ENCODE data around the gene CALD1. TPM values are rescaled to one million over a fixed set of nuclear protein-coding genes. Genes with fewer than 3 reads are reported as not detected.

The CALD1 gene
- total and polyA plus RNA-seq, 2 experiments from 2014 or later: 132 to 842 TPM

GRCh38 chr7:134857958-134858357, 78.5 kb downstream of the CALD1 start:
- Mint-ChIP-seq H3K36me3 (ENCODE audit: low read depth) (no peaks in the 10 kb centered on the region), H3K4me1 (peaks cover 23% of the 10 kb centered on the region), H3K27me3 (ENCODE audit: insufficient read depth, low read depth, poor library complexity) (no peaks in the 10 kb centered on the region), H3K4me3 (no peak overlapping the region), H3K9me3 (no peaks in the 10 kb centered on the region), H3K27ac (no peak overlapping the region)
- DNase-seq (ENCODE audit: low spot score) (no peak), ATAC-seq (no peak)
- no peak overlapping the region for H2AFZ ChIP-seq
- H4K20me1 ChIP-seq (replicated peaks; ENCODE audit: insufficient read depth): peaks cover 9% of the 10 kb centered on the region; the same call in 1 of the 2 replicates
- no peak for TF ChIP-seq ZNF331 (CRISPR knock-in tag; IDR thresholded peaks at IDR 0.05; ENCODE audit: low read depth)
- TF ChIP-seq NANOG (IDR thresholded peaks at IDR 0.05; ENCODE audit: borderline replicate concordance): no peak
- TF ChIP-seq CREB1 (CRISPR knock-in tag; IDR thresholded peaks at IDR 0.05; ENCODE audit: low read depth): no peak
- TF ChIP-seq JUNB (IDR thresholded peaks at IDR 0.05; ENCODE audit: unreplicated experiment): no peak
- no peak for TF ChIP-seq ZNF462 (CRISPR knock-in tag; IDR thresholded peaks at IDR 0.05)
- TF ChIP-seq EZH2phosphoT487 (IDR thresholded peaks at IDR 0.05; ENCODE audit: unreplicated experiment): no peak
- no peak for TF ChIP-seq POLR2AphosphoS5 (IDR thresholded peaks at IDR 0.05; ENCODE audit: low read depth)
- no peaks in the 10 kb centered on the region for H3K27me3 ChIP-seq (ENCODE audit: insufficient read depth)
- H3F3A ChIP-seq (replicated peaks; ENCODE audit: low read depth): no peaks in the 10 kb centered on the region
- peaks cover 27% of the 10 kb centered on the region for H3K4me1 ChIP-seq (ENCODE audit: insufficient read depth)
- peaks cover 48% of the 10 kb centered on the region for H3K79me2 ChIP-seq (replicated peaks; ENCODE audit: insufficient read depth)
- H3K4me3 ChIP-seq: no peak overlapping the region
- no peak overlapping the region for H3K4me2 ChIP-seq
- H3K27ac ChIP-seq (ENCODE audit: low read depth): no peak overlapping the region
- H3K36me3 ChIP-seq (ENCODE audit: insufficient read depth): no peaks in the 10 kb centered on the region
- H3K9me2 ChIP-seq (ENCODE audit: insufficient read depth): no peaks in the 10 kb centered on the region

- Histone ChIP-seq H3K4me2 (no peak overlapping the region), H3K9me2 (ENCODE audit: insufficient read depth) (no peaks in the 10 kb centered on the region), H3K27ac (ENCODE audit: low read depth) (no peak overlapping the region), H2AFZ (no peak overlapping the region), H3K4me1 (ENCODE audit: insufficient read depth) (peaks cover 26% of the 10 kb centered on the region), H3K4me3 (no peak overlapping the region), H4K20me1 (replicated peaks; ENCODE audit: insufficient read depth) (0 out of 2 replicates have a peak, but pooled peaks cover 9% of the 10 kb centered on the region), H3K79me2 (replicated peaks; ENCODE audit: insufficient read depth) (peaks cover 37% of the 10 kb centered on the region), H3K36me3 (ENCODE audit: insufficient read depth) (no peaks in the 10 kb centered on the region), H3F3A (replicated peaks; ENCODE audit: low read depth) (no peaks in the 10 kb centered on the region), H3K27me3 (ENCODE audit: insufficient read depth) (no peaks in the 10 kb centered on the region)
- Mint-ChIP-seq H3K27ac (no peak overlapping the region), H3K9me3 (no peaks in the 10 kb centered on the region), H3K4me1 (peaks cover 26% of the 10 kb centered on the region), H3K4me3 (no peak overlapping the region), H3K36me3 (ENCODE audit: low read depth) (no peaks in the 10 kb centered on the region), H3K27me3 (ENCODE audit: insufficient read depth, low read depth, poor library complexity) (no peaks in the 10 kb centered on the region)
- ATAC-seq (no peak), DNase-seq (ENCODE audit: low spot score) (no peak)
- TF ChIP-seq ZNF114 (CRISPR knock-in tag; IDR thresholded peaks at IDR 0.05) (no peak), NANOG (IDR thresholded peaks at IDR 0.05; ENCODE audit: borderline replicate concordance) (no peak), EZH2phosphoT487 (IDR thresholded peaks at IDR 0.05; ENCODE audit: unreplicated experiment) (no peak), REST (IDR thresholded peaks at IDR 0.05; ENCODE audit: unreplicated experiment) (no peak)
These were observed 80.3 kb downstream of the CALD1 start for GRCh38 chr7:134859783-134860182.

Measured in GM23338 (cell line).